NT2/D1 (cell line): ENCODE results near the gene KRTAP5-9.
"Not testable (repeated sequence)": the region's sequence is repeated elsewhere in the genome, so short reads cannot be mapped to it uniquely, and the experiment has no call there.

Source experiments
- DNase-seq: peaks from one replicate; pipeline ENCODE4 v3.0.0-alpha.2; 2011; ENCODE audit warnings: low read depth, low spot score
- H3K27me3 ChIP-seq: 2 replicates; pipeline ENCODE4 v1.6.0; 2011; ENCODE audit warnings: mild to moderate bottlenecking; ENCODE audit not compliant: insufficient read length, insufficient read depth
- H3K36me3 ChIP-seq: 2 replicates; pipeline ENCODE4 v1.6.1; 2011; ENCODE audit warnings: mild to moderate bottlenecking, low read length, mixed read lengths; ENCODE audit not compliant: insufficient read depth, insufficient read length
- H3K4me1 ChIP-seq: 2 replicates; pipeline ENCODE4 v1.5.1; 2011; ENCODE audit not compliant: insufficient read depth, insufficient read length
- H3K4me3 ChIP-seq: 2 replicates; pipeline ENCODE4 v1.5.1; 2011; ENCODE audit warnings: low read depth; ENCODE audit not compliant: insufficient read length
- H3K9ac ChIP-seq: 2 replicates; pipeline ENCODE4 v1.6.0; 2011; ENCODE audit warnings: low read depth; ENCODE audit not compliant: insufficient read length
- H3K9me3 ChIP-seq: 2 replicates; pipeline ENCODE4 v1.5.1; 2011; ENCODE audit warnings: mild to moderate bottlenecking, low read length; ENCODE audit not compliant: insufficient read depth
- SUZ12 ChIP-seq: IDR thresholded peaks from 2 replicates; pipeline ENCODE4 v1.6.1; 2011; ENCODE audit not compliant: insufficient read length, insufficient read depth; ENCODE audit errors: extremely low read depth
- YY1 ChIP-seq: IDR thresholded peaks from 2 replicates; pipeline ENCODE4 v1.6.1; 2011; ENCODE audit not compliant: insufficient read length, insufficient read depth
- ZNF274 ChIP-seq: IDR thresholded peaks from 2 replicates; pipeline ENCODE4 v1.6.1; 2011; ENCODE audit warnings: mild to moderate bottlenecking, low read depth, low read length

KRTAP5-9 gene

GRCh38 chr11:71568704-71569349 is 20.6 kb downstream of the KRTAP5-9 start:
- no peaks in the 10 kb centered on the region for H3K36me3 ChIP-seq
- no peak for TF ChIP-seq SUZ12
- no peak for TF ChIP-seq YY1
- no peak for TF ChIP-seq ZNF274
- DNase-seq = no peak

GRCh38 chr11:71571101-71571850 is 23.1 kb downstream of the KRTAP5-9 start:
- not testable (repeated sequence) for H3K4me3 ChIP-seq, H3K27me3 ChIP-seq, H3K4me1 ChIP-seq, H3K9me3 ChIP-seq, H3K36me3 ChIP-seq, DNase-seq, H3K9ac ChIP-seq

More at GRCh38 chr11:71568704-71569349, 20.6 kb downstream of the KRTAP5-9 start:
- Histone ChIP-seq H3K9me3 (no peaks in the 10 kb centered on the region), H3K4me3 (no peak overlapping the region), H3K9ac (no peak overlapping the region), H3K27me3 (no peaks in the 10 kb centered on the region), H3K4me1 (no peaks in the 10 kb centered on the region)

- Histone ChIP-seq H3K9me3 (no peaks in the 10 kb centered on the region), H3K27me3 (no peaks in the 10 kb centered on the region), H3K4me1 (no peaks in the 10 kb centered on the region), H3K9ac (no peak overlapping the region), H3K36me3 (no peaks in the 10 kb centered on the region), H3K4me3 (no peak overlapping the region)
- TF ChIP-seq ZNF274 = no peak
- DNase-seq = no peak
These were observed 24.6 kb downstream of the KRTAP5-9 start for GRCh38 chr11:71572811-71573210.

GRCh38 chr11:71574418-71574817 is 26.2 kb downstream of the KRTAP5-9 start:
- Histone ChIP-seq H3K9ac (no peak overlapping the region), H3K36me3 (no peaks in the 10 kb centered on the region), H3K9me3 (no peaks in the 10 kb centered on the region), H3K4me1 (no peaks in the 10 kb centered on the region), H3K27me3 (no peaks in the 10 kb centered on the region), H3K4me3 (no peak overlapping the region)
- TF ChIP-seq ZNF274 = no peak
- no peak for TF ChIP-seq SUZ12
- no peak for TF ChIP-seq YY1
- DNase-seq = no peak

GRCh38 chr11:71575723-71576424 is 27.7 kb downstream of the KRTAP5-9 start:
- H3K4me1 ChIP-seq = no peaks in the 10 kb centered on the region
- no peak overlapping the region for H3K9ac ChIP-seq
- no peak for TF ChIP-seq ZNF274
- no peak for TF ChIP-seq YY1
- TF ChIP-seq SUZ12 = no peak
- H3K36me3 ChIP-seq = no peaks in the 10 kb centered on the region
- no peaks in the 10 kb centered on the region for H3K27me3 ChIP-seq
- no peaks in the 10 kb centered on the region for H3K9me3 ChIP-seq
- H3K4me3 ChIP-seq = no peak overlapping the region
- no peak for DNase-seq

- not testable (repeated sequence) for H3K9ac ChIP-seq, DNase-seq, H3K9me3 ChIP-seq, H3K27me3 ChIP-seq, H3K36me3 ChIP-seq, H3K4me3 ChIP-seq, H3K4me1 ChIP-seq
These were observed 28.7 kb downstream of the KRTAP5-9 start for GRCh38 chr11:71576688-71577465.

- Histone ChIP-seq H3K27me3 (no peaks in the 10 kb centered on the region), H3K36me3 (no peaks in the 10 kb centered on the region), H3K9me3 (no peaks in the 10 kb centered on the region), H3K4me1 (no peaks in the 10 kb centered on the region), H3K4me3 (no peak overlapping the region), H3K9ac (no peak overlapping the region)
- no peak for TF ChIP-seq SUZ12
- no peak for TF ChIP-seq ZNF274
- TF ChIP-seq YY1 = no peak
- DNase-seq = no peak
These were observed 29.3 kb downstream of the KRTAP5-9 start for GRCh38 chr11:71577469-71578004.

GRCh38 chr11:71579513-71579912 is 31.3 kb downstream of the KRTAP5-9 start:
- not testable (repeated sequence) for H3K4me1 ChIP-seq, H3K9ac ChIP-seq, H3K27me3 ChIP-seq, H3K9me3 ChIP-seq, DNase-seq, H3K36me3 ChIP-seq, H3K4me3 ChIP-seq
